Measurements from ENCODE around the gene NHEJ1.
A peak's percentile ranks its signal among the peaks of the same experiment; 100 is the strongest.
"Not testable (repeated sequence)": the region's sequence is repeated elsewhere in the genome, so short reads cannot be mapped to it uniquely, and the experiment has no call there.

Gene NHEJ1, protein sequence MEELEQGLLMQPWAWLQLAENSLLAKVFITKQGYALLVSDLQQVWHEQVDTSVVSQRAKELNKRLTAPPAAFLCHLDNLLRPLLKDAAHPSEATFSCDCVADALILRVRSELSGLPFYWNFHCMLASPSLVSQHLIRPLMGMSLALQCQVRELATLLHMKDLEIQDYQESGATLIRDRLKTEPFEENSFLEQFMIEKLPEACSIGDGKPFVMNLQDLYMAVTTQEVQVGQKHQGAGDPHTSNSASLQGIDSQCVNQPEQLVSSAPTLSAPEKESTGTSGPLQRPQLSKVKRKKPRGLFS

DNA sequence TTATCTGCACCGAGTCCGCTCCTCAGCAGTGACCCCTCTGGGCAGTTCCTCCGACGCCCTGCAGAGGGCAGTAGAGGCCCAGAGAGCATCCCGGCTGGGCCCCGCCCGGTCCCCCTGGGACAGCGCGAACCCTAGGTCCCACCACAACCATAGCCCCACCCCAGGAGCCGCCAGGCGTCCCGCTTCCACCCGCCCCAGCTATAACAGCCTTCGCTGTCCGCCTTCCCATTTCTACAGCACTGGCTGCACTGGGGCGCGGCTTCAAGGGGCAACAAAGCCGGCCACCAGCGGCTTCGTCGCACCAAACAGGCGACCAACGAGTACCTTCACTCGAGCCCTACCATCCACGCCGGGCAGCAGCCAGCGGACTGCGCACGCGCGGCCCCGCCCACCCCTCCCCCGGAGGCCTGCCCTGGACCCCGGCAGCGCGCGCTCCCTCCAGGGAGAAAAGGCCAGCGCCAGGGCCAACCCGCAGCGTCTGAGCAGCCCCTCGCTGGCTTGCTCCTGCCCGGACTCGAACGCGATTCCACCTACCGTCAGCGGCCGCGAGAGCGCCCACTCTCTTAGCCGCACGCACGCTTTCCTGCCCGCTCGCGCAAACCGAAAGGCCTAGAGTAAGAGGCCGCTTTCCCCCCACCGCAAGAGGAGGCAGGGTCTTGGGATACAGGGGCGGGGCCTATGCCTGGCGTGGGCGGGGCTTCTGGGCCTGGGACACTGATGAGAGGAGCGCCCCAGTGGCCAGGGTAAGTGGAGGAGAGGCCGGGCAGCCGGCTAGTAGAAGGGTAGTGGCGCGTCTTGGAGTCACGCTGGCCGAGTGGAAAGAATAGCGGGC, at the start of gene NHEJ1:
Gene NHEJ1 (minus strand): TSS at position 630 of the 832 bp plus-strand sequence. CDS start 2,453 bp downstream, outside the sequence.
- peak; percentile 94 for DNase-seq (ENCODE audit: low spot score)

DNA sequence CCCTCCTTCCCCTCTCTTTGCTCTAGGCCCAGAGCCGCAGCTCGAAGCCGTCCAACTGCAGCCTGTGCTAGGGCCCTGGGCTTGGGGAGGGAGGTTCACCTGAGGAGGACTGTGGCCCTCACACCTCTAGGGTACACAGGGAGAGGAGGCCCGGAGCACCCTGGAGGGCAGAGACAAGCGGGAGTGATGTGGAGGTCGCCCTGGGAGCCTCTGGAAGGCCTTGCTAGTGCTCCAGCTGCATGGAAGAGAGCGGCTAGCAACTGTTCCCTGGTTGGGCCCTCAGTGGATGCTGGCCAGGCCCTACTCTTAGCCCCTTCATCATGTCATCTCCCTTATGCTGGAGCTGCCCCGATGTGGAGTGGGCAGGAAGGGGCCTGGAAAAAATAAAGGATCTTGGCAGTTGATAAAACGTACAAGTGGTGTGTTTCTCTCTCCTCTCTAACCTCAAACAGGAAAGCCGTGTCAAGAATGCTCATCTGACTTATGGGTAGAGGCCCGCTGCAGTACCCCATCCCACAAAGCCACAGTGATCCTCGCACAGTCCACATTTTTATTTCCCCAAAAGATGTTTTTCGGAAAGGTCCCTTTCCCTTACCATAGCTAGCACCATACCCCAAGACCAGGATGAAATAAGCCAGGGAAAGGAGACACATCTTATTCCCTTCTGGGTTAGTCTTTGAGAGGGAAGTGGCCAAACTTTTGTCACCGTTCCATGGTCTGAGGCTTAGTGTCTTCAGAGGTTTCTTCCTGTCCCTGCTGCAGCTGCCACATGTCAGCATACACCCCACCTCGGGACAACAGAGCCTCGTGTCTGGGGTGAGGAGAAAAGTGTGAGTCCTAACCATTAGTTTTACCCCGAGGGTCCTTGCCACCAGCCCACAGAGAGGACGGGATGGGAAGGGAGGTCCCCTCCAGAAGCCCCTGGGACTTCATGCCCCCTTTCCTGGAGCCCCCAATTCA, 48.9 kb upstream of the NHEJ1 start:
- no peak for DNase-seq (ENCODE audit: low spot score)

DNA sequence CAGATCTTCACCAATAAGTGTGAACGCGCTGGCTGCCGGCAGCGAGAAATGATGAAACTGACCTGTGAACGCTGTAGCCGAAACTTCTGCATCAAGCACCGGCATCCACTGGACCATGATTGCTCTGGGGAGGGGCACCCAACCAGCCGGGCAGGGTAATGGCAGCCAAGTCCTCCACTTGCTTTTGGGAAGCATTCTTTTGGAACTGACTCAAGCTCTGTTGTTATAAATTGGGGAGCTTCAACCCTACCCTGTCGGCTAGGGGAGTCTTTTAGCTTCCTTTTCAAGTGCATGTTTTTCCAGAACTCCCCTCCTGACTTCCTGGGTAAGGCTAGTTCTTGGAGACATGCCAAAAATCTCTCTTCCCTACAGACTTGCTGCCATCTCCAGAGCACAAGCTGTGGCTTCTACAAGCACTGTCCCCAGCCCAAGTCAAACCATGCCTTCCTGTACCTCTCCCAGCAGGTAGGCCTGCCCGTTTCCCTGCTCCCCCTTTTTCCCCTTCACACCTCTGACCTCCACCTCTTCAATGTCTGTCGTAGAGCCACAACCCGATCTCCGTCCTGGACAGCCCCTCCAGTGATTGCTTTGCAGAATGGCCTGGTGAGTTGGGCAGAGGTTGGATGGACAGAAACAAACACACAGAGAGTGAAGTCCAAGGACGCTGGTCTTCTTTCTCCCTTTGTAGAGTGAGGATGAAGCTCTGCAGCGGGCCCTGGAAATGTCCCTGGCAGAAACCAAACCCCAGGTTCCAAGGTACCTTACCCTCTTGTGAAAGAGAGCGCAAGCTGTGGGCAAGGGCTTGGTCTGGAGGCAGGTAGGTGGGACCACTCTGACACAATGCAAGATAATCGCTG, 47.5 kb upstream of the NHEJ1 start:
- no peak for DNase-seq (ENCODE audit: low spot score)

DNA sequence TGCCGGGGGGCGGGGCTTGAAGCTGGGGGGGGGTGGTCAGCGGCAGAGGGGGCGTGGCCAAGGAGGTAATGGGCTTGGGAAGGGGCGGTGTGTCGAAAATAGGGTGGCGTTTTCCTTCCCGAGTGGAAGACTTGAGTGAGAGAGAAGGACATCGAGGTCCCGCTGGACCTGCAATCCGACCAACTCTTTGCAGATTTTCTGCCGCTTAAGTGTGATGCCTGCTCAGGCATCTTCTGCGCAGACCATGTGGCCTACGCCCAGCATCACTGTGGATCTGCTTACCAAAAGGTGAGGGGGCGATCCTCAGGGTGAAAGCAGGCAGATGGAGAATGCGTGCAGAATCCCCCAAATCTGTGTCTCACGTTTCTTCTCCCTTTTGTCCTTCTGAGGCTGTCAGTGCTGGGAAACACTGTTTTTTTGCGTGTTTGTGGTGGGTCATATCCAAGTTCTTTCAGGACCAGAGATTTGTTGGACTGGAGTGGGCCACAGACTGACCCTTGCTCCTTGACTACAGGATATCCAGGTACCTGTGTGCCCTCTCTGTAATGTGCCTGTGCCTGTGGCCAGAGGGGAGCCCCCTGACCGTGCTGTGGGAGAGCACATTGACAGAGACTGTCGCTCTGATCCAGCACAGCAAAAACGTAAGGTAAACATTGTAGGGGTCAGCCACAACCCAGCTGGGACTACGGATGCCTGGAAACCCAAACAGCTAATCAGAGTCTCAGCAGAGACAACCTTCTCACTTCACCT, 46.7 kb upstream of the NHEJ1 start:
- DNase-seq (ENCODE audit: low spot score): no peak

DNA sequence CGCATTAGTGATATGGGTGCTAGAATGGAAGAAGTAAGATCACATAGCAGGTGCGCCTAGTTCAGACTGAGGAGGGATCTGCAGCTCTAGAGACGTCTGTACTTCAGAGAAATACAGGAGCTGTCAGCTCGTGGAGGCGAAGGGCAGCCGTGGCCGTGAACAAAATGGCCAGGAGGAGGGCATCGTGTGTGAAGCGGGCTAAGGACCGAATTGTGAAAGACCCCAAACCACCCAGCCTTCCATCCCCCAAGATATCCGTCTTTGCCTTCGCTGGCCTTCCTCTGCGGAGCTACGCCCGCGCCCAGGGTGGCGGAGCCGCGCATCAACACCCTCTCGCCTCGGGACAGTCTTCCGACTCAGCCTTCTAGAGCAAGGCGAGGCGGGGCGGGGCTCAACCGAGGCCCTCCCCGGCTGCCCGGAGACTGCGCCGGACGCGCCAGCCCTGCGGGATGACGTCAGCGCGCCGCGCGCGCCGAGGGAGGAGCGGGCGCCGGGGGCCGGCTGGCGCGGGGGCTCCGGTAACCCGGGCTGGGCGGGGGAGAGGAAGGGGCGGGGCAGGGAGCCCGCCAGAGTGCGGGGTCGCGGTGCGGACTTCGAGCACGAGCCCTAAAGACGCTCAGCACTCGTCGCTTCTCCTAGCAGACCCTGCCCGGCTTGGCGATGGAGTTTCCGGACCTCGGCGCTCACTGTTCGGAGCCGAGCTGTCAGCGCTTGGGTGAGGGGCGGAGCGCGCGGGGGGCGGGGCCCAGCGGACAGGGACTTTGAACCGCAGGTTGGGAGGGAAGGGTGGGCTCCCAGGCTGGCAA, 45.9 kb upstream of the NHEJ1 start, which contains the start of gene ZFAND2B:
Gene ZFAND2B (plus strand): TSS at position 455 of the 806 bp plus-strand sequence. CDS start 206 bp downstream, at position 661.
- peak; percentile 95 for DNase-seq (ENCODE audit: low spot score)

DNA sequence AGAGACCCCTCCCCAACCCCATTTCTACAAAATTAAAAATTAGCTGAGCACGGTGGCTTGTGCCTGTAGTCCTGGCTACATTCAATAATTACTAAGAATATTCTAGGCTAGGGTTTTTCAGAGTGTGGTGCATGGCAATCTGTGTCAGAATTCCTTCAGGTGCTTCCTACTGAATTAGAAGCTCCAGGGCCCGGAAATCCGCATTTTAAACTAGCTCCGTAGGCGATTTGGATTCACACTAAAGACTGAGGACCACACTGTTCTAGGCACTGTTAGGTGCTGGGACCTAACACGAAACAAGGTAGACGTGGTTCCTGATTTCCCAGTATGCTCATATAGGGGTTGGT, 45.3 kb upstream of the NHEJ1 start:
- no peak for DNase-seq (ENCODE audit: low spot score)

DNA sequence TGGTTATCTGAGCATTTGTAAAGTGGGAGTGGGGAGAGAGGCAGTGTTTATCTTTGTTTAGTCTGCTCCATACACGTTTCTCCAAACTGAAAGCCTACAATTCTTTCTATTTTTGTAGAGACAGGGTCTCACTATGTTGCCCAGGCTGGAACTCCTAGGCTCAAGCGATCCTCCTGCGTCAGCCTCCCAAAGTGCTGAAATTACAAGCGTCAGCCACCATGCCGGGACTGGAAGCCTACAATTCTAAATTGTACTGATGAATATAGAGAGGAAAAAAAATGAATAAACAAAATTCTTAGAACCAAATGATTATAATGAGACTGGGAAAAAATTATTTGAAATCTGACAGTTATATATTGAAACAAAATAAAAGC, 44.5 kb upstream of the NHEJ1 start:
- DNase-seq (ENCODE audit: low spot score): no peak

DNA sequence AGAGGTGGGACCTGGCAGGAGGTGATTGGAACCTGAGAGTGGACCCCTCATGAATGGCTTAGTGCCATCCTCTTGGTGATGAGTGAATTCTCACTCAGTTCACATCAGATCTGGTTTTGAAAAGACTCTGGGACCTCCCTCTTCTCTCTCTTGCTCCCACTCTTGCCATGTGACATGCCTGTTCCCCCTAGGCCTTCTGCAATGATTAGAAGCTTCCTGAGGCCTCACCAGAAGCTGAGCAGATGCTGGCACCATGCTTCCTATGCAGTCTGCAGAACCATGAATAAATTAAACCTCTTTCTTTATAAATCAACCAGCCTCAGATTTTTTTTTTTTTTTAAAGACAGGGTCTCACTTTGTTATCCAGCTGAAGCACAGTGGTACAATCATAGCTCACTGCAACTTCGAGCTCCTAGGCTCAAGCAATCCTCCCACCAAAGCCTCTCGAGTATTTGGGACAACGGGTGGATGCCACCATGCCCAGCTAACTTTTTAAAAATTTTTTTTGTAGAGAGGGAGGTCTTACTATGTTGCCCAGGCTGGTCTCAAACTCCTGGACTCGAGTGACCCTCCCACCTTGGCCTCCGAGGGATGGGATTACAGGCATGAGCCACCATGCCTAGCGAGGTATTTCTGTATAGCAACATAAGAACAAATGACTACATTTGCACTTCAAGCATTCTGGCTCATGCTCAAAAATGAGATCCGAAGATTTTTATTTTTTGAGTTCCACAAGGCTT, 44.0 kb upstream of the NHEJ1 start:
- DNase-seq (ENCODE audit: low spot score): no peak

DNA sequence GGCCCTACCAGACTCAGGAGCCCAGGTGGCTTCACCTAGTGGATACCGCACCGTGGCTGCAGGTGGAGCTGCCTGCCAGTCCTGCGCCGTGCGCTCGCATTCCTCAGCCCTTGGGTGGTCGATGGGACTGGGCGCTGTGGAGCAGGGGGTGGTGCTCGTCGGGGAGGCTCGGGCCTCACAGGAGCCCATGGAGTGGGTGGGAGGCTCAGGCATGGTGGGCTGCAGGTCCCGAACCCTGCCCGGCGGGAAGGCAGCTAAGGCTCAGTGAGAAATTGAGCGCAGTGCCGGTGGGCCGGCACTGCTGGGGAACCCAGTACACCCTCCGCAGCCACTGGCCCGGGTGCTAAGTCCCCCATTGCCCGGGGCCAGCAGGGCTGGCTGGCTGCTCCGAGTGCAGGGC, 40.7 kb upstream of the NHEJ1 start:
- not testable (repeated sequence) for DNase-seq (ENCODE audit: low spot score)

DNA sequence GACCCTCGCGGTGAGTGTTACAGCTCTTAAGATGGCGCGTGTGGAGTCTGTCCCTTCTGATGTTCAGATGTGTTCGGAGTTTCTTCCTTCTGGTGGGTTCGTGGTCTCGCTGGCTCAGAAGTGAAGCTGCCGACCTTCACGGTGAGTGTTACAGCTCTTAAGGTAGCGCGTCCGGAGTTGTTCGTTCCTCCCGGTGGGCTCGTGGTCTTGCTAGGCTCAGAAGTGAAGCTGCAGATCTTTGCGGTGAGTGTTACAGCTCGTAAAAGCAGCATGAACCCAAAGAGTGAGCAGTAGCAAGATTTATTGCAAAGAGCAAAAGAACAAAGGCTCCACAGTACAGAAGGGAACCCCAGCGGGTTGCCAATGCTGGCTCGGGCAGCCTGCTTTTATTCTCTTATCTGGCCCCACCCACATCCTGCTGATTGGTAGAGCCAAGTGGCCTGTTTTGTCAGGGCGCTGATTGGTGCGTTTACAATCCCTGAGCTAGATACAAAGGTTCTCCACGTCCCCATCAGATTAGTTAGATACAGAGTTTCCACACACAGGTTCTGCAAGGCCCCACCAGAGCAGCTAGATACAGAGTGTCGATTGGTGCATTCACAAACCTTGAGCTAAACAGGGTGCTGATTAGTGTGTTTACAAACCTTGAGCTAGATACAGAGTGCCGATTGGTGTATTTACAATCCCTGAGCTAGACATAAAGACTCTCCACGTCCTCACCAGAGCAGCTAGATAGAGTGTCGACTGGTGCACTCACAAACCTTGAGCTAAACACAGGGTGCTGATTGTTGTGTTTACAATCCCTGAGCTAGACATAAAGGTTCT, 40.1 kb upstream of the NHEJ1 start:
- not testable (repeated sequence) for DNase-seq (ENCODE audit: low spot score)

DNA sequence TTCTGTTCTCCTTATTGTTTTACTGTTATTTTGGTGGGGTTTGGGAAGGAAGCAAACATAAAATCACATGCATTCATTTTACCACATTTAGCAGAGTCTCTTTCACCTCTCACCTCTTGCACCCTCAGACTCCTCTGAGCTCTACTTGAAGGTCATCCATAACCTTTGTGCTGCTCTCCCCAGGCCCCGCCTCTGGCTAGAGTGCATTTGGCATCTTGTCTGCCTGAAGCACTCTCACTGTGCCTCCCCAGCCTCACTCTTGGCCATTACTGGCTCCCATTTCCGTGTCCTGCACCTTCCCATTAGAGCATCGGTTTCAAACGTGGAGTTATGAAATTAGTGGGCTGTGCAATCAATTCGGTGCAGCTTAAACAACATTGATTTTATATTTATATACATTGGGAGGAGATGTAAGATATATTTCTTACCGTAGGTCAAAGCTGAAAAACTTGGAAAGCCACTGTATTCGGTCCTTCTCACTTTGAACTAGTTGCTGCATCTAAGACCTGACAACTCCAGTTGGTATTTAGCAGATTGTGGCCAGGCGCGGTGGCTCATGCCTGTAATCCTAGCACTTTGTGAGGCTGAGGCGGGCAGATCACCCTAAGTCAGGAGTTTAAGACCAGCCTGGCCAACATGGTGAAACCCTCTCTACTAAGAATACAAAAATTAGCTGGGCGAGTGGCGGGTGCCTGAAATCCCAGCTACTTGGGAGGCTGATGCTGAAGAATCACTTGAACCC, 39.0 kb upstream of the NHEJ1 start:
- no peak for DNase-seq (ENCODE audit: low spot score)

DNA sequence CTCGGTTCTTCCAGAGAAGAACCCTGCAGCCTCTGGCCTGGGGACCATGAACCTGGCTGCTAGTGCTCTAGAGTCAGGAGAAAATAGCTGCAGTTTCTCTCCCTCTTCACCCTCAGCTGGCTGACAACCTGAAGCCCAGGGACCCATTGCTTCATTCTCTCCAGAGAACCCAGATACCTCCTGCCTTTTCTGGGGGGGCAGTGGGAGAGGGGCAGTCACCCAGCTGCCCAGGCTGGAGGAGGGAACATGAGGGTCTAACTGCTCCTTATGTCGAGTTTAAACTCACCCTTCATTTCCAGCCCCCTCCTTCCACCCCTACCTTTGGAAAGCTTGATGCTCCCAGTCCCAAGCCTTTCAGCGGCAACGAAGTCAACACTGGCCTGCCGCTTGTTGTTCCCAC, 38.4 kb upstream of the NHEJ1 start:
- no peak for DNase-seq (ENCODE audit: low spot score)

DNA sequence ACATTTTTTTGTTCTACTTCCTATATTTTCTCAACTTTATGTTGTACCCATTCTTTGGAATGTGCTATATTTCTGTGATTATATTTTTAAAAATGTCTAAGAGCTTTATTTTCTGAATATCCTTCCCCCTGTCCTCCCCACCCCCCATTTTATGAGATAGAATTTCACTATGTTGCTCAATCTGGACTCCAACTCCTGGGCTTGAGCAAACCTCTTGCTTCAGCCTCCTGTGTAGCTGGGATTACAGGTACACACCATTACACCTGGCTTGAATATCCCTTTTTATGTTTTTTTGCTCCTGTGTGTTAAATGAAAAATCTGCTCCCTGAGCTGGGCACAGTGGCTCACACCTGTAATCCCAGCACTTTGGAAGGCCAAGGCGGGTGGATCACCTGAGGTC, 36.8 kb upstream of the NHEJ1 start:
- no peak for DNase-seq (ENCODE audit: low spot score)

DNA sequence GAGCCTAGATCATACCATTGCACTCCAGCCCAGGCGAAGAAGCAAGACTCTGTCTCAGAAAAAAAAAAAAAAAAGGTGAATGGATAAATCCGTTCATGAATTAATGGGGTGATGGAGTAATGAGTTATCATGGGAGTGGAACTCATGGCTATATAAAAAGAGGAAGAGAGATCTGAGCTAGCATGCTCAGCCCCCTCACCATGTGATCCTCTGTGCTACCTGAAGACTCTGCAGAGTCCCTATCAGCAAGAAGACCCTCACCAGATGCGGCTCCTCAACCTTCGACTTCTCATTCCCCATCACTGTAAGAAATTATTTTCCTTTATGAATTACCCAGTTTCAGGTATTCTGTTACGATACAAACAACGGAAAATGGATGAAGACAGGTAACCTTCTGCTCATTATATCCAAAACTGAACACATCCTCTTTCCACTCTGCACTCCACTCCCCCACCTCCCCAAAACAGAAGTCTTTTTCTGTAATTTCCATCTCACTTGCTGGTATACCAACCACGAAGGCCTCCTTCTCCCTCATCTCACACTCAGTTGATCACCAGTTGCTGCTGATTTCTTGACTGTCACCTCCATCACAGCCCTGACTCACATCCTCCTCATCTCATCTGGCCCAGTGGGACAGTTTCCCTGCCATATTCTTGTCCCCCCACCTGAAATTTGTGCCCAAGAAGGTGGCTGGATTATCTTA, 26.3 kb upstream of the NHEJ1 start:
- DNase-seq (ENCODE audit: low spot score): no peak

DNA sequence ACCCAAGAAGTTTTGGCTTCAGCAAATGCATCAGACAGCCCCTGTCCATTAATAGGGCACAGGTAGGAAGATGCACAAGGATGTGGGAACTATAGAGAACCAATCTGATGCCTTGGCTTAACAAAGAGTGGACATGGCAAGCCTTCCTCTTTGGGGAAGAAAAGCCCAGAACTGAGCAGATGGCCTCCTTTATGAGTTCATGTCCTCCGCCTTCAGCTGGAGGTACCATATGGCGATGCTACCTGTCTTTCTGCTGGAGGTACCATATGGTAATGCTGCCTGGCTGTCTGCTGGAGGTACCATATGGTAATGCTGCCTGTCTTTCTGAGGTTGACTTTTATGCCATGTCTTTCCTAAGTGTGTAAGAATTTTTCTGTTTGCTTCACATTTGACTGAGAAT, 23.5 kb upstream of the NHEJ1 start:
- no peak for DNase-seq (ENCODE audit: low spot score)

DNA sequence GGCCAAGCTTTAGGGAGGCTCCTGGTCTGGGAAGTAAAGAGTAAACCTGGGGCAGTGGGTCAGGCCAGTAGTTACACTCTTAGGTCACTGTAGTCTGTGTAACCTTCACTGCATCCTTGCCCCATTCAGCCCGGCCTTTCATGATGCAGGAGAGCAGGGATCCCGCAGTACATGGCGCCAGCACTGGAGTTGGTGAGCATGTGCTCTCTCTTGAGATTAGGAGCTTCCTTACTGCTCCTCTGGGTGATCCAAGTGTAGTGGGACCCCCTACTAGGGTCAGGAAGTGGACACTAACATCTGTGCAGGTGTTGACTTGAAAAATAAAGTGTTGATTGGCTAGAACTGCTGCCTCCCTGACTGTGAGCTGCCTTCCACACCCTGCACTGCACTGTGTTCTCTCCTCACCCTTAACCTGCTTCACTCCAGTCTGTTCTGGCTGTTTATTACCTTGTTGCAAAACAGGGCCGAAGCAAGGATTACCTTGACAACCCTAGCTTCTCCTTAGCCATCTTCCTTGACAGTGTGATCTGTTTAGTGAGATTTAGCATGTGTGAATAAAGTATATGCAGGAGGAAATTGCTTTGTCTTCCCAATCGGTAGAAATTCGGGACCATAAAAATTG, 22.6 kb upstream of the NHEJ1 start:
- no peak for DNase-seq (ENCODE audit: low spot score)
